ENCODE data around the gene NBAS. TPM values are rescaled to one million over a fixed set of nuclear protein-coding genes. Genes with fewer than 3 reads are reported as not detected.

The NBAS gene
- polyA plus RNA-seq, 1 donor (not counting 4 experiments of a cell fraction or from before 2014, with no cell fraction given), result 27.9 TPM

DNA sequence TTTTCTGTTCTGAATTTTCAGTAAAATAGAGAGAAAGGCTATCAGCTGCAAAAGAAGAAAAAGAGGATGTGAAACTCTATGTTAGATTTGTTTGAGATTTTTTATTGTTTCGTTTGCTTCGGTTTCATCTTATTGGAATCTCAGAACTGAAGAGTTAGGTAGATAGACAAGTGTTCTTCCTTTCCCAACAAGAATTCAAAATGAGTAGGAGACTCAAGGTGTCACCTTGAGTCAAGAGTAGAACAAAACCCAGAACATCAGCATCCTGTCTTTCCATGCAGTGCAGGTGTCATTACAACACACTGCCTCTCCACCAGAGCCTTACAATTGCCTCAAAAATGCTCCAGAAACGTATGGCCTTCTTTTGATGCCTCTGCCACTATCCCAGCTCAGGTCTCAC, 21.1 kb downstream of the NBAS start:
- no peak for DNase-seq (ENCODE audit: low read depth, low spot score)
- no peaks in the 10 kb centered on the region for H4K20me1 ChIP-seq (ENCODE audit: control insufficient read depth, extremely low read depth, insufficient read depth, low read length)
- H3K9ac ChIP-seq (ENCODE audit: control insufficient read depth, extremely low read depth, insufficient read depth, low read length), result no peak overlapping the region
- no peak overlapping the region for H2AFZ ChIP-seq (ENCODE audit: control insufficient read depth, low read length)
- no peak overlapping the region for H3K27ac ChIP-seq (ENCODE audit: control insufficient read depth, insufficient read depth, low read length)
- TF ChIP-seq, protein P1, sequence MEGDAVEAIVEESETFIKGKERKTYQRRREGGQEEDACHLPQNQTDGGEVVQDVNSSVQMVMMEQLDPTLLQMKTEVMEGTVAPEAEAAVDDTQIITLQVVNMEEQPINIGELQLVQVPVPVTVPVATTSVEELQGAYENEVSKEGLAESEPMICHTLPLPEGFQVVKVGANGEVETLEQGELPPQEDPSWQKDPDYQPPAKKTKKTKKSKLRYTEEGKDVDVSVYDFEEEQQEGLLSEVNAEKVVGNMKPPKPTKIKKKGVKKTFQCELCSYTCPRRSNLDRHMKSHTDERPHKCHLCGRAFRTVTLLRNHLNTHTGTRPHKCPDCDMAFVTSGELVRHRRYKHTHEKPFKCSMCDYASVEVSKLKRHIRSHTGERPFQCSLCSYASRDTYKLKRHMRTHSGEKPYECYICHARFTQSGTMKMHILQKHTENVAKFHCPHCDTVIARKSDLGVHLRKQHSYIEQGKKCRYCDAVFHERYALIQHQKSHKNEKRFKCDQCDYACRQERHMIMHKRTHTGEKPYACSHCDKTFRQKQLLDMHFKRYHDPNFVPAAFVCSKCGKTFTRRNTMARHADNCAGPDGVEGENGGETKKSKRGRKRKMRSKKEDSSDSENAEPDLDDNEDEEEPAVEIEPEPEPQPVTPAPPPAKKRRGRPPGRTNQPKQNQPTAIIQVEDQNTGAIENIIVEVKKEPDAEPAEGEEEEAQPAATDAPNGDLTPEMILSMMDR (optimal IDR thresholded peaks at IDR 0.05 in 1 of 3, IDR thresholded peaks at IDR 0.05 in 1 of 3, conservative IDR thresholded peaks at IDR 0.05 in 1 of 3; ENCODE audit: extremely low read depth in 1 of 3, insufficient read depth in 2 of 3, low read length in 3 of 3), result no peak
- no peak for TF ChIP-seq EZH2 (IDR thresholded peaks at IDR 0.05; ENCODE audit: low read length)
- no peak overlapping the region for H3K4me2 ChIP-seq (ENCODE audit: control insufficient read depth, extremely low read depth, insufficient read depth, low read depth, low read length)
- H3K4me1 ChIP-seq (ENCODE audit: control insufficient read depth, extremely low read depth, insufficient read depth, low read length), result no peaks in the 10 kb centered on the region
- H3K79me2 ChIP-seq (ENCODE audit: control insufficient read depth, insufficient read depth, low read length), result no peaks in the 10 kb centered on the region
- no peaks in the 10 kb centered on the region for H3K9me1 ChIP-seq (ENCODE audit: control insufficient read depth, extremely low read depth, insufficient read depth, low read length)
- H3K4me3 ChIP-seq (ENCODE audit: control insufficient read depth in 2 of 3, extremely low read depth in 1 of 3, insufficient read depth in 2 of 3, low read depth in 1 of 3, low read length in 3 of 3), result no peak overlapping the region
- H3K9me3 ChIP-seq (ENCODE audit: control insufficient read depth, low read depth, low read length), result no peaks in the 10 kb centered on the region
- H3K27me3 ChIP-seq (ENCODE audit: control insufficient read depth, extremely low read depth, insufficient read depth, low read length), result no peaks in the 10 kb centered on the region
- peaks cover 0 to 4% of the 10 kb centered on the region in 2 experiments for H3K36me3 ChIP-seq (ENCODE audit: control insufficient read depth in 2 of 2, extremely low read depth in 1 of 2, insufficient read depth in 2 of 2, low read length in 2 of 2)
- dilution Hi-C loops (cut with MboI; ENCODE audit: extremely low pct_ligation_motif_present, low sequenced_read_pairs), result no loop called here
- no peak for FAIRE-seq

DNA sequence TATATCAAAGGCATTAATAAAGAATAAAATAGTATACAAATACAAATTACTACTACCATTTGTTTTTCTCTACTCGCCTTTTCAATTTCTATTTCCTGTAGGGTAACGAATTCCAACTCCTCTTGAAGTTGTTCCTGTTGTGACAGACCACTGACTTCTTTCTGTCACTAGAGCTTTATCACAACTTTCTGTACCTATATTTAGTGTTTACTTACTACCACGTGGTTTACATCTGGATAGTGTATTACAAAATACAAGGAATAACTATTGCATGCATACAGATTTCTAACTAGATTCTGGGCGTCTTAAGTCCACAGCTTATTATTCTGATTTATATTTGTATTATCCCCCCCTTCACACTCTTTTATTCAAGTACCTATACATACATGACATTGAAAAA, 22.3 kb downstream of the NBAS start:
- no peaks in the 10 kb centered on the region for H3K27me3 ChIP-seq (ENCODE audit: control insufficient read depth, extremely low read depth, insufficient read depth, low read length)
- peaks cover 0 to 5% of the 10 kb centered on the region in 2 experiments for H3K36me3 ChIP-seq (ENCODE audit: control insufficient read depth in 2 of 2, extremely low read depth in 1 of 2, insufficient read depth in 2 of 2, low read length in 2 of 2)
- H3K9ac ChIP-seq (ENCODE audit: control insufficient read depth, extremely low read depth, insufficient read depth, low read length), result no peak overlapping the region
- FAIRE-seq (no peak), DNase-seq (ENCODE audit: low read depth, low spot score) (no peak)
- no peaks in the 10 kb centered on the region for H3K4me1 ChIP-seq (ENCODE audit: control insufficient read depth, extremely low read depth, insufficient read depth, low read length)
- no peaks in the 10 kb centered on the region for H4K20me1 ChIP-seq (ENCODE audit: control insufficient read depth, extremely low read depth, insufficient read depth, low read length)
- TF ChIP-seq, protein P1 (optimal IDR thresholded peaks at IDR 0.05 in 1 of 3, IDR thresholded peaks at IDR 0.05 in 1 of 3, conservative IDR thresholded peaks at IDR 0.05 in 1 of 3; ENCODE audit: extremely low read depth in 1 of 3, insufficient read depth in 2 of 3, low read length in 3 of 3), result no peak
- TF ChIP-seq EZH2 (IDR thresholded peaks at IDR 0.05; ENCODE audit: low read length), result no peak
- dilution Hi-C loops (cut with MboI; ENCODE audit: extremely low pct_ligation_motif_present, low sequenced_read_pairs), result no loop called here
- no peak overlapping the region for H3K27ac ChIP-seq (ENCODE audit: control insufficient read depth, insufficient read depth, low read length)
- no peak overlapping the region for H3K4me3 ChIP-seq (ENCODE audit: control insufficient read depth in 2 of 3, extremely low read depth in 1 of 3, insufficient read depth in 2 of 3, low read depth in 1 of 3, low read length in 3 of 3)
- no peak overlapping the region for H3K4me2 ChIP-seq (ENCODE audit: control insufficient read depth, extremely low read depth, insufficient read depth, low read depth, low read length)
- H2AFZ ChIP-seq (ENCODE audit: control insufficient read depth, low read length), result no peak overlapping the region
- no peaks in the 10 kb centered on the region for H3K79me2 ChIP-seq (ENCODE audit: control insufficient read depth, insufficient read depth, low read length)
- H3K9me3 ChIP-seq (ENCODE audit: control insufficient read depth, low read depth, low read length), result no peaks in the 10 kb centered on the region
- H3K9me1 ChIP-seq (ENCODE audit: control insufficient read depth, extremely low read depth, insufficient read depth, low read length), result no peaks in the 10 kb centered on the region

All from keratinocyte (primary cell).